Measurements from ENCODE around the gene OAT.

DNA sequence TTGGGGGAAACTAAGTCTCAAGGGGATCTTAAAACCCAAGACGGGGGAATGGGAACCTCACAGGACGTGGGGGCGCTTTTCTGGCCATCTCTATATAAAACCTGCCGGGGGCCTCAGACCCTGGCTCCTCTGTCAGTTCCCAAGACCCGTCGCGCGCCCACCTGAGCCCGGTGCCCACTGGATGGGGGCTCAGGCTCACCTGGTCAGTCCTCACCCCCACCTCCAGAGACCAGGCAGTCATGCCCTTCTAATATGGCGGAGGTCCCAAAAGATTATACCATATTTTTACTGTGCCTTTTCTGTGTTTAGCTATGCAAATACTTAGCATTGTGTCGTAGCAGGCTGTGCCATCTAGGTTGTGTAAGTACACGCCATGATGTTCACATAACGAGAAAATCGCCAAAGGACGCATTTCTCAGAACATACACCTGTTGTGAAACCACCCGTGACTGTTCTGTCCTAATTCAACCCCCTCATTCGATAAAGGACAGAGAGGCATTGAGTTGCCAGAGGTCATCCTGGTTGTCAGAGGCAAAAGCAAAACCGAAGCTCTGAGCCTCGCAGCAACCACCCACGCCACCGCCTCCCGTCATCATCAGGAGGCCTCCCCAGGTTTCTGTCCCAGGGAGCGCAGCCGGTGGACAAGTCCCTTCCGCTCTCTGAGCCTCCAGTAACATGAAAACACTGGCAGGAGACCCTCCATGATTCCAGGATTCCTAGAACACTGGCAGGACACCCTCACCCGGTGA, 28.9 kb downstream of the OAT start:
- TF ChIP-seq, protein P1, sequence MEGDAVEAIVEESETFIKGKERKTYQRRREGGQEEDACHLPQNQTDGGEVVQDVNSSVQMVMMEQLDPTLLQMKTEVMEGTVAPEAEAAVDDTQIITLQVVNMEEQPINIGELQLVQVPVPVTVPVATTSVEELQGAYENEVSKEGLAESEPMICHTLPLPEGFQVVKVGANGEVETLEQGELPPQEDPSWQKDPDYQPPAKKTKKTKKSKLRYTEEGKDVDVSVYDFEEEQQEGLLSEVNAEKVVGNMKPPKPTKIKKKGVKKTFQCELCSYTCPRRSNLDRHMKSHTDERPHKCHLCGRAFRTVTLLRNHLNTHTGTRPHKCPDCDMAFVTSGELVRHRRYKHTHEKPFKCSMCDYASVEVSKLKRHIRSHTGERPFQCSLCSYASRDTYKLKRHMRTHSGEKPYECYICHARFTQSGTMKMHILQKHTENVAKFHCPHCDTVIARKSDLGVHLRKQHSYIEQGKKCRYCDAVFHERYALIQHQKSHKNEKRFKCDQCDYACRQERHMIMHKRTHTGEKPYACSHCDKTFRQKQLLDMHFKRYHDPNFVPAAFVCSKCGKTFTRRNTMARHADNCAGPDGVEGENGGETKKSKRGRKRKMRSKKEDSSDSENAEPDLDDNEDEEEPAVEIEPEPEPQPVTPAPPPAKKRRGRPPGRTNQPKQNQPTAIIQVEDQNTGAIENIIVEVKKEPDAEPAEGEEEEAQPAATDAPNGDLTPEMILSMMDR (IDR thresholded peaks at IDR 0.05), result no peak
- no peak for TF ChIP-seq EZH2phosphoT487 (IDR thresholded peaks at IDR 0.05)
- TF ChIP-seq EZH2 (IDR thresholded peaks at IDR 0.05), result no peak
